Ascending aorta (tissue), 2 donors: ENCODE measurements around the gene DIP2C. TPM values are rescaled to one million over a fixed set of nuclear protein-coding genes. Genes with fewer than 3 reads are reported as not detected.
"Not testable (repeated sequence)": the region's sequence is repeated elsewhere in the genome, so short reads cannot be mapped to it uniquely, and the experiment has no call there.

ENCODE experiments used
- DNase-seq, 2 donors: peaks; one replicate each; pipeline ENCODE4 v3.0.0-alpha.2; 2019; ENCODE audit warnings: low spot score in 2 of 2
- H3K27ac ChIP-seq, 2 donors: fragments of 200-600 bp; sonication (generic); one replicate each; pipeline ENCODE4 v1.5.1; 2016 to 2017; ENCODE audit warnings: mild to moderate bottlenecking in 1 of 2
- H3K27me3 ChIP-seq: fragments of 200-600 bp; sonication (generic); one replicate; pipeline ENCODE4 v1.5.1; 2017
- H3K36me3 ChIP-seq, 2 donors: fragments of 200-600 bp; sonication (generic); one replicate each; pipeline ENCODE4 v1.5.1; 2016
- H3K4me1 ChIP-seq, 2 donors: fragments of 200-600 bp; sonication (generic); one replicate each; pipeline ENCODE4 v1.5.1; 2016 to 2017; ENCODE audit warnings: mild to moderate bottlenecking in 1 of 2
- H3K4me3 ChIP-seq, 2 donors: fragments of 200-600 bp; sonication (generic); one replicate each; pipeline ENCODE4 v1.5.1; 2016 to 2017; ENCODE audit warnings: mild to moderate bottlenecking in 1 of 2
- H3K9me3 ChIP-seq, 2 donors: fragments of 200-600 bp; sonication (generic); one replicate each; pipeline ENCODE4 v1.5.1; 2016
- intact Hi-C: fragments of 100-400 bp; cut with DNase I; formaldehyde crosslinking; loops from one replicate; pipeline ENCODE4 v1.15.1; 2023
- total RNA-seq: library from RNA; depleted of rRNA; stranded (reverse); fragments of >200 nt; gene quantifications from one replicate; pipeline ENCODE4 v1.1.0, GENCODE V29; 2016
- TF ChIP-seq, protein P1 (sequence below), 3 experiments: fragments of 200-600 bp in 2 of 3; fragments of 450-650 bp in 1 of 3; sonication (generic) in 2 of 3; IDR thresholded peaks; one replicate each; pipeline ENCODE4 v1.5.1; 2016 to 2019; ENCODE audit warnings: antibody characterized with exemption in 3 of 3, mild to moderate bottlenecking in 1 of 3, moderate library complexity in 1 of 3

The DIP2C gene
- total RNA-seq, 1 donor from 2014 or later: 14.7 TPM

DNA sequence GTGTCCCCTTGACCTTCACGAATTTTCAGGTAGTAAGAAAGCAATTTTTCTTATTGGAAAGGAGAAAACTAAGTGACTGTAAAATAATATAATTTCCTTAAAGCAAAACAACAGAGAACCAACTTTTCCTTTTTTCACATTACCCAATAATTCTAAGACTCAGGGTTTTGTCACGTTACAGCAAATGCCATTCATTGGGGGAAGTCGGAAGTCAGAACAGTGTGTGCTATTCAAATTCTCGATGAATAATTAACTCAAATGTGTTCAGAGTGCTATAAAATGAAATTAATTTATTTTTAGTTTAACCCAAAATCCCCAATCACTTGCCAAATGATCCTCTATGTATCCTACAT, 40.0 kb downstream of the DIP2C start:
- no peak for DNase-seq
- H3K4me3 ChIP-seq: peak overlapping the region in 1 of 2 donors; percentile 57
- peaks cover 0 to 12% of the 10 kb centered on the region in 2 donors for H3K4me1 ChIP-seq
- TF ChIP-seq, protein P1, sequence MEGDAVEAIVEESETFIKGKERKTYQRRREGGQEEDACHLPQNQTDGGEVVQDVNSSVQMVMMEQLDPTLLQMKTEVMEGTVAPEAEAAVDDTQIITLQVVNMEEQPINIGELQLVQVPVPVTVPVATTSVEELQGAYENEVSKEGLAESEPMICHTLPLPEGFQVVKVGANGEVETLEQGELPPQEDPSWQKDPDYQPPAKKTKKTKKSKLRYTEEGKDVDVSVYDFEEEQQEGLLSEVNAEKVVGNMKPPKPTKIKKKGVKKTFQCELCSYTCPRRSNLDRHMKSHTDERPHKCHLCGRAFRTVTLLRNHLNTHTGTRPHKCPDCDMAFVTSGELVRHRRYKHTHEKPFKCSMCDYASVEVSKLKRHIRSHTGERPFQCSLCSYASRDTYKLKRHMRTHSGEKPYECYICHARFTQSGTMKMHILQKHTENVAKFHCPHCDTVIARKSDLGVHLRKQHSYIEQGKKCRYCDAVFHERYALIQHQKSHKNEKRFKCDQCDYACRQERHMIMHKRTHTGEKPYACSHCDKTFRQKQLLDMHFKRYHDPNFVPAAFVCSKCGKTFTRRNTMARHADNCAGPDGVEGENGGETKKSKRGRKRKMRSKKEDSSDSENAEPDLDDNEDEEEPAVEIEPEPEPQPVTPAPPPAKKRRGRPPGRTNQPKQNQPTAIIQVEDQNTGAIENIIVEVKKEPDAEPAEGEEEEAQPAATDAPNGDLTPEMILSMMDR (IDR thresholded peaks at IDR 0.05): no peak
- no peaks in the 10 kb centered on the region for H3K36me3 ChIP-seq
- intact Hi-C loops: loop anchor here (5.0 kb wide), 1 partner anchor 37 kb away; no protein-coding TSS in a partner anchor
- no peak overlapping the region for H3K27ac ChIP-seq
- peaks cover 3 to 16% of the 10 kb centered on the region in 2 donors for H3K9me3 ChIP-seq
- H3K27me3 ChIP-seq: no peaks in the 10 kb centered on the region

DNA sequence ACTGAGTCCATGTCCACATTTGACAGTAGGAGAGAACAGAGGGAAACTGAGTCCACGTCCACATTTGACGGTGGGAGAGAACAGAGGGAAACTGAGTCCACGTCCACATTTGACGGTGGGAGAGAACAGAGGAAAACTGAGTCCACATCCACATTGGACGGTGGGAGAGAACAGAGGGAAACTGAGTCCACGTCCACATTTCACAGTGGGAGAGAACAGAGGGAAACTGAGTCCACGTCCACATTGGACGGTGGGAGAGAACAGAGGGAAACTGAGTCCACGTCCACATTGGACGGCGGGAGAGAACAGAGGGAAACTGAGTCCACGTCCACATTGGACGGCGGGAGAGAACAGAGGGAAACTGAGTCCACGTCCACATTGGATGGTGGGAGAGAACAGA, 42.4 kb downstream of the DIP2C start:
- not testable (repeated sequence) for H3K27ac ChIP-seq, H3K4me3 ChIP-seq, DNase-seq, H3K27me3 ChIP-seq, H3K36me3 ChIP-seq
- intact Hi-C loops: loop anchor here (5.0 kb wide), 1 partner anchor 35 kb away; no protein-coding TSS in a partner anchor
- Histone ChIP-seq H3K9me3 (peaks cover 3 to 16% of the 10 kb centered on the region in 2 donors), H3K4me1 (peaks cover 0 to 12% of the 10 kb centered on the region in 2 donors)

DNA sequence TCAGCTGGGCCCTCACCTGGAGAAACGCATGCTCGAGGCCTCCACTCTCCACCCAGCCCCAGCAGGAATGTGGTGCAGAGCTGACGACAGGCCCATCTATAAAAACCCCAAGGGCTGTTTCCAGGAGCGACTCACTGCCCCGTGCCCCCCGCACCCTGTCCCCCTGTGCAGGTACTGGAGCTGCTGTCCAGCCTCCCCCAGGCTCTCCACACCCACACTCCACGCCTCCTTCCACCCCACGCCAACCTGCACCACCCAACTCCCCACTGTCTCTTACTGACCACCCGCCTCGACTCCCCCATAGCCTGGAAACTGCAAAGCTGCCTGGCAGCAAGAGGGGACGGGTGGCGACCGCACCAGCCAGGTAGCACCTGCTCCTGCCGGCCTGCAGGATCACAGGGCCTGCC, 43.3 kb downstream of the DIP2C start:
- no peaks in the 10 kb centered on the region for H3K27me3 ChIP-seq
- peaks cover 0 to 11% of the 10 kb centered on the region in 2 donors for H3K4me1 ChIP-seq
- no peaks in the 10 kb centered on the region for H3K36me3 ChIP-seq
- no peak overlapping the region for H3K4me3 ChIP-seq
- H3K27ac ChIP-seq: no peak overlapping the region
- DNase-seq: no peak
- intact Hi-C loops: loop anchor here (5.0 kb wide), 1 partner anchor 34 kb away; no protein-coding TSS in a partner anchor
- H3K9me3 ChIP-seq: peaks cover 3 to 16% of the 10 kb centered on the region in 2 donors
- TF ChIP-seq, protein P1 (IDR thresholded peaks at IDR 0.05): no peak

DNA sequence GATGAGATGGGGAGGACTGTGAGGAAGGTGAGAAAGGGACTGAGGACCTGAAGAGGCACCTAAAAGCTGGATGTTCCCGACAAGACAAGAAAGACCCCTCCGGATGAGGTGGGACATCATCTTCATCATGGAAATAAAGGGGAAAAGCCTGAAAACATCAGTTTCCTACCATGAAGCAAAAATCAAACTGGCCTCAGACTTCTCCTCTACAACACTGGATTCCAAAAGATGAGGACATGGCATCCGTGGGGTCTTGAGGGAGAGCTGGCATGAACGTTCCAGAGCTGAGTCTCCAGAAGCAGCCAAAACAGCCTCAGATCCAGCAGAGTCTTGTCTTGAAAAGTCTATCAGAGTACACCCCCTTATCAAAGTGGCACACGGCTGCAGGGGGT, 44.5 kb downstream of the DIP2C start:
- TF ChIP-seq, protein P1 (IDR thresholded peaks at IDR 0.05): no peak
- no peak for DNase-seq
- Histone ChIP-seq H3K4me1 (peaks cover 0 to under 1% of the 10 kb centered on the region in 2 donors), H3K27me3 (no peaks in the 10 kb centered on the region), H3K9me3 (peaks cover 3 to 16% of the 10 kb centered on the region in 2 donors), H3K4me3 (no peak overlapping the region), H3K36me3 (no peaks in the 10 kb centered on the region), H3K27ac (no peak overlapping the region)
- intact Hi-C loops: loop anchor here (5.0 kb wide), 1 partner anchor 33 kb away; no protein-coding TSS in a partner anchor

DNA sequence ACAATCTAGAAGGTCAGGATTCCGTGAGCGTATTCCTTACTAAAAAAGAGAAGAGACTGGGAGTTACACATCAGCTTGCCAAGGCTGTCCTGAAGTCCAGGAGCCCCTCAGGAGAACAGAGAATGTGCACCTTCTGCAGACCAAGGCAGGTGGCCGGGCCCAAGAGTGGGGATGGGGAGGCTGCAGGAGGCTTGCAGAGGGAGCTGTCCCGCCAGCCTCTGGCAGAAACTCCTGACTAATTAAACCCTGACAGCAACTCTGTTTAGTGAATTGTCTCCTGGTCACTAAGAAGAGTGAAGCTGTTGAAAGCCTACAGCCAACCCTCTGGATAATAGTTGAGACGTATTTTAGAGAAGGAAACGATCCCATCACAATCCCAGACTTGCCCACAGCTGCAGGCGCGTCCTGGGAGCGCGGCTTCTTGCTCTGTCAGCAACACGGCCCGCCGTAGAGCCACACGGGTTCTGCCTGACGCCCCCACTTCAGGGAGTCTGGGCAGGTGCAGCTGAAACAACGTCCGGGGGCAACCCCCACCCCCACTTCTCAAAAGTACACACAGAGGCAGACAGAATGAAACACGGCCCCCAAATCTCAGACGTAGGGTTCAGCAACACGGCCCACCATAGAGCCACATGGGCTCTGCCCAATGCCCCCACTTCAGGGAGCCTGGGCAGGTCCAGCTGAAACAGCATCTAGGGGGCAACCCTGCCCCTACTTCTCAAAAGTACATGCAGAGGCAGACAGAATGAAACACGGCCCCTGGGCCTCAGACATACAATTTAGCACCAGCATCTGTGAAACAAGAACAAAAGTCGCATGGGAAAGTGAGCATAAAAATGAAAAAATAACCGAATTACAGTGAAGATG, 45.2 kb downstream of the DIP2C start:
- no peak for DNase-seq
- no peaks in the 10 kb centered on the region for H3K27me3 ChIP-seq
- H3K36me3 ChIP-seq: no peaks in the 10 kb centered on the region
- intact Hi-C loops: no loop called here
- no peak overlapping the region for H3K4me3 ChIP-seq
- no peak overlapping the region for H3K27ac ChIP-seq
- peaks cover 3 to 16% of the 10 kb centered on the region in 2 donors for H3K9me3 ChIP-seq
- TF ChIP-seq, protein P1 (IDR thresholded peaks at IDR 0.05): no peak
- no peaks in the 10 kb centered on the region for H3K4me1 ChIP-seq

GRCh38 chr10:642186-642890, 47.1 kb downstream of the DIP2C start:
- H3K4me1 ChIP-seq: no peaks in the 10 kb centered on the region
- H3K27me3 ChIP-seq: no peaks in the 10 kb centered on the region
- TF ChIP-seq, protein P1 (IDR thresholded peaks at IDR 0.05): no peak
- no peaks in the 10 kb centered on the region for H3K36me3 ChIP-seq
- H3K9me3 ChIP-seq: peaks cover 3 to 16% of the 10 kb centered on the region in 2 donors
- H3K27ac ChIP-seq: no peak overlapping the region
- no peak overlapping the region for H3K4me3 ChIP-seq
- DNase-seq: no peak
- intact Hi-C loops: no loop called here
